Common myeloid progenitor, CD34-positive (primary cell): Measurements from ENCODE around the gene PDE4D.

ENCODE experiments used
- CTCF ChIA-PET: fragments of 350-600 bp; sonication (Branson Sonifier 250); formaldehyde crosslinking; loops from one replicate; lab custom pipeline; 2021; ENCODE audit warnings: antibody characterized with exemption; lab: Charles Lee
- POLR2A ChIA-PET: fragments of 350-600 bp; sonication (Branson Sonifier 250); formaldehyde crosslinking; loops from one replicate; lab custom pipeline; 2021; ENCODE audit warnings: antibody characterized with exemption; lab: Charles Lee
- DNase-seq, 3 donors: peaks; one replicate each; pipeline versions ENCODE4 v3.0.0 to v3.0.0-alpha.2; 2013
- H3K27ac ChIP-seq, 2 experiments: 1 replicate in 1 of 2; 2 replicates in 1 of 2; pipeline ENCODE4 v1.7.0; 2013; ENCODE audit warnings: inconsistent platforms in 2 of 2, low read length in 2 of 2, mild to moderate bottlenecking in 2 of 2, low read depth in 1 of 2, moderate library complexity in 1 of 2; ENCODE audit not compliant: severe bottlenecking in 2 of 2, insufficient read depth in 1 of 2, poor library complexity in 1 of 2
- H3K27me3 ChIP-seq, 5 experiments: replicated peaks in 2 of 5; 1 replicate in 3 of 5; 2 replicates in 2 of 5; pipeline versions ENCODE4 v1.6.1 to v1.7.0; 2013; ENCODE audit warnings: low read length in 4 of 5, mild to moderate bottlenecking in 2 of 5, moderate library complexity in 2 of 5, inconsistent platforms in 1 of 5; ENCODE audit not compliant: insufficient read depth in 5 of 5, control insufficient read depth in 4 of 5
- H3K36me3 ChIP-seq, 4 experiments: 1 replicate in 2 of 4; 2 replicates in 2 of 4; pipeline versions ENCODE4 v1.6.1 to v1.7.0; 2013; ENCODE audit warnings: low read length in 3 of 4, control low read depth in 1 of 4, mild to moderate bottlenecking in 1 of 4; ENCODE audit not compliant: control insufficient read depth in 4 of 4, insufficient read depth in 4 of 4
- H3K4me1 ChIP-seq, 4 experiments: 1 replicate in 3 of 4; 2 replicates in 1 of 4; pipeline versions ENCODE4 v1.6.1 to v1.7.1; 2013; ENCODE audit warnings: low read length in 3 of 4, mild to moderate bottlenecking in 3 of 4, control low read depth in 1 of 4, inconsistent platforms in 1 of 4, moderate library complexity in 1 of 4; ENCODE audit not compliant: control insufficient read depth in 4 of 4, insufficient read depth in 4 of 4; ENCODE audit errors: control extremely low read depth in 1 of 4
- H3K4me3 ChIP-seq, 7 experiments: 1 replicate in 4 of 7; 2 replicates in 3 of 7; pipeline versions ENCODE4 v1.5.1 to v1.7.0; 2013; ENCODE audit warnings: mild to moderate bottlenecking in 7 of 7, low read length in 6 of 7, moderate library complexity in 6 of 7, inconsistent platforms in 2 of 7, low read depth in 2 of 7, control low read depth in 1 of 7; ENCODE audit not compliant: insufficient read depth in 4 of 7, control insufficient read depth in 1 of 7; ENCODE audit errors: extremely low read depth in 1 of 7
- H3K9me3 ChIP-seq, 5 experiments: 1 replicate in 4 of 5; 2 replicates in 1 of 5; pipeline versions ENCODE4 v1.6.1 to v1.7.1; 2013; ENCODE audit warnings: low read length in 4 of 5, mild to moderate bottlenecking in 2 of 5, inconsistent platforms in 1 of 5, low read depth in 1 of 5, moderate library complexity in 1 of 5; ENCODE audit not compliant: control insufficient read depth in 4 of 5, insufficient read depth in 2 of 5; ENCODE audit errors: control extremely low read depth in 1 of 5
- WGBS: methylation state at CpG from one replicate; pipeline ENCODE4 v1.1.5; 2013; ENCODE audit not compliant: insufficient coverage; 5-methylcytosine and 5-hydroxymethylcytosine counted together

The PDE4D gene

DNA sequence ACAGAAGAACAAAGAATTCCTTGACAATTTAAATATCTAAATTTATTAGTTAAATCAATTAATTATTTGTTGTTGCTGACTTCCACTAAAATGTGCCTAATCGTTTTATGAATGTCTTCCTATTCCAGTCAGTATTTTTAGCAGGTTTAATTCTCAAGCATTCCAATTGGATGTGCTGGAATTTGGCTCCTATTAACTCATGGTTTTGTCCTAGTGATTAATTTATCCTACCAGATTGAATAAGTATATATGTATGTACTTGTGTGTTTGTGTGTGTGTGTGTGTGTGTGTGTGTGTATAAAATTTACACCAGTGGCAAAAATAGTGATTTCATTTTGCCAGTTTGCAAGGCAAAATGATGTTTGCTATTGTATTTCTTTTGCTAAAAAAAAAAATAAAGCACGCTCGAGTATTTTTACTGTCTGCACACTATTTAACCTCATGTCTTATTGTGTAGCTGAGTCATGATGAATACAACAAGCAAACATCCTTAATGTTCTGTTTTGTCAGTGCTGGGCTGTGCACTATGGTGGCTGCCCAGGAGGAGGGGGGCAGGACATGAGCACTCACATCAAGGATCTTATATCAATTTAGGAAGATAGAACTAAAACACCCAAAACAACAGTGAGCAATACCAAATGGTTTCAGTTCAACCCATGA, 375.5 kb downstream of the PDE4D start:
- POLR2A ChIA-PET: no interaction called here
- Histone ChIP-seq H3K9me3 (peaks cover 0 to 4% (median 0%) of the 10 kb centered on the region in 5 experiments), H3K27me3 (no peaks in the 10 kb centered on the region), H3K4me1 (peaks cover 0 to 7% (median 2%) of the 10 kb centered on the region in 4 experiments), H3K27ac (no peak overlapping the region), H3K4me3 (no peak overlapping the region), H3K36me3 (peaks cover 0 to 2% (median 0%) of the 10 kb centered on the region in 4 experiments)
- no peak for DNase-seq
- CTCF ChIA-PET: interaction anchor here (1.2 to 2.4 kb wide), 3 partner anchors 10 to 12 kb away, joined by 3 to 7 read pairs (median 4); no protein-coding TSS in a partner anchor
- no CpG with 5 or more reads among the region's 3 CpGs for WGBS

DNA sequence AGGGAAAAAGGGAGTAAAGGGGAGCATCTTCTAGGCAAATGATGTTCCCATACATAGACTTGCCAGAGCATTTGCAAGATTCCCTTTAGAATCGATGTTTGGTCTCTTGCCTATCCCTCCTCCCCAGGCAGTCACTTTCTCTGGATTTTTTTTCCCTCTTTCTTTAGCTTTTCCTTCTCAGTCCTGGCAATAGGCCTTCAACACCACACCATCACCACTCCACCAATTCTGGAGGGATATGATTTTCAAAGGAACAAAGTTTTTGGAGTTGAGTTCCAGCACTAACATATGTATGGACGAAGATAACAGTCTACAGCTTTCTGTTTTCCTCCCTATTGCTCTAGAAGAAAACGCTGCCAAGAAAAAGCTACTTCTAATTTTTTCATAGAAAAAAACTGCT, 377.4 kb downstream of the PDE4D start:
- H3K27me3 ChIP-seq: no peaks in the 10 kb centered on the region
- ChIA-PET POLR2A (no interaction called here), CTCF (interaction anchor here (0.6 to 2.5 kb wide), 4 partner anchors 8 to 157 kb away, joined by 3 to 7 read pairs (median 5); no protein-coding TSS in a partner anchor)
- no peak overlapping the region for H3K27ac ChIP-seq
- no peak overlapping the region for H3K4me3 ChIP-seq
- peaks cover 0 to 2% (median 0%) of the 10 kb centered on the region in 4 experiments for H3K36me3 ChIP-seq
- peaks cover 0 to 1% (median 0%) of the 10 kb centered on the region in 4 experiments for H3K4me1 ChIP-seq
- peaks cover 0 to 2% (median 0%) of the 10 kb centered on the region in 5 experiments for H3K9me3 ChIP-seq
- no peak for DNase-seq
- no CpG with 5 or more reads among the region's 3 CpGs for WGBS

DNA sequence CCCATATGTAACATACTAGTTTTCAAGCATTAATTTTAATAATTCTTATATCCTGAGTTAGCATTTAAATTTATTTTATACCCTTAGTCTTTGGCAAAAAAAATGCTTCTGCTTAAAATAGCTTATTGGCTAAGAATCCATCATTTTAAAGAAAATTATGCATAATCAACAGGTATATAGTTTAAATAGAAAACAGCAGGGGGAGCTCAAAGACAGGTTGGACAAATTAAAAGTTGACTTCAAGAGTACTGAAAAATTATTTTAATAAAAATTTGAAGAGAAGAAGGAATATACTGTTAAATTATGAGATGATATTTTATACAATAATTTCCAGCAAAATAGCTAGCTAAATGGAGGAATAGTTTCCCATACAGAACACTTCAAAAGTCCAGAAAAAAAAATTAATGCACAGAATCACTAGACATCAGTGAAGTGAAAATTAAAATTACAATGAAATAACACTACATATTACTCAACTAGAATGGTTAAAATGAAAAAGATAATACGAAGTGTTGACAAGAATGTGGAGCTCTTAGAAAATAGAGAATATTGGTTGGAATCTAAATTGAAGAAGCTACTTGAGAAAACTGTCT, 387.1 kb downstream of the PDE4D start:
- no peaks in the 10 kb centered on the region for H3K9me3 ChIP-seq
- H3K27ac ChIP-seq: no peak overlapping the region
- peak; percentile 50 to 77 (median 71) for DNase-seq
- peaks cover 0 to 10% (median 0%) of the 10 kb centered on the region in 4 experiments for H3K4me1 ChIP-seq
- no peaks in the 10 kb centered on the region for H3K36me3 ChIP-seq
- ChIA-PET POLR2A (no interaction called here), CTCF (interaction anchor here (0.6 to 7.2 kb wide), 24 partner anchors 9 to 652 kb away, joined by 3 to 139 read pairs (median 5); no protein-coding TSS in a partner anchor)
- no peak overlapping the region for H3K4me3 ChIP-seq
- no peaks in the 10 kb centered on the region for H3K27me3 ChIP-seq
- no CpG with 5 or more reads among the region's 1 CpG for WGBS

DNA sequence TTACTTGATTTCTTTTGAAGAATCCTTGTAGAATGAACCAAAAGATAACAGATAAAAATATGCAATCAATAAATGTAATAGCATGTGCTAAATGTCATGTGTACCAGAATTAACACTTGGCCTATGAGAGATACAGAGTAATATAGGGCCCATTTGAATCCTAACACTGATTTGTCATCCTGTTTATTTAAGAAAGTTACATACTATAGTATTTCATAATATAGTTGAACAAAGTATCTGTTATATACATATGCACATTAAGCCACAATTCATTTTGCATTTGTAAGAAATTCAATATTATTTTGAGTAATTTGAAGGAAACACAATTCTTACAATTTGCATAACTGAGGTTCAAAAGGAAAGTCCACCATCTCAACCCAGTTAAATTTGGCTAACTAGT, 389.5 kb downstream of the PDE4D start:
- no peak overlapping the region for H3K27ac ChIP-seq
- ChIA-PET CTCF (interaction anchor here (2.6 to 7.2 kb wide), 5 partner anchors 9 to 295 kb away, joined by 7 to 139 read pairs (median 37); no protein-coding TSS in a partner anchor), POLR2A (no interaction called here)
- H3K4me1 ChIP-seq: peaks cover 0 to 10% (median 0%) of the 10 kb centered on the region in 4 experiments
- no peaks in the 10 kb centered on the region for H3K27me3 ChIP-seq
- H3K9me3 ChIP-seq: no peaks in the 10 kb centered on the region
- H3K4me3 ChIP-seq: no peak overlapping the region
- no peak for DNase-seq
- no peaks in the 10 kb centered on the region for H3K36me3 ChIP-seq

DNA sequence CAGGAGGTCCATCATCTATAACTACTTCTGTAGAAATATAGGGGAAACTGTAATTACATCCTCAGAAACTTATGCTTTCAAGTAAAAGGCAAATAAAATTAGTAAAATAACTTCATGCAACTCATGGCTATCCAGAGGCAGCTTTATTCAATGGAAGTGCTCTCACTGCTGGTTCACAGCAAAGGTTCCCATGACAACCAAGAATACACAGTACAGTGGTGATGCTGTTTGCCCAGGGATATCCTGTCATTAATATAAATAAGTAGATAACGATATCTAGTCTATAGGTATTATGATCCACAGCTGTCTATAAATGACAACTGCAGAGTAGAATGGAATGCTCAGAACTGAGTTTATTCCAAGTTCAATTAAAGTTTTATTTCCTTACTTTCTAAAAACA, 390.3 kb downstream of the PDE4D start:
- H3K4me3 ChIP-seq: no peak overlapping the region
- H3K27ac ChIP-seq: no peak overlapping the region
- peak in 2 of 3 donors; percentile 21 to 24 for DNase-seq
- peaks cover 0 to 10% (median 0%) of the 10 kb centered on the region in 4 experiments for H3K4me1 ChIP-seq
- no peaks in the 10 kb centered on the region for H3K27me3 ChIP-seq
- H3K9me3 ChIP-seq: no peaks in the 10 kb centered on the region
- no peaks in the 10 kb centered on the region for H3K36me3 ChIP-seq
- WGBS: no CpG with 5 or more reads among the region's 1 CpG
- ChIA-PET CTCF (interaction anchor here (2.7 to 7.2 kb wide), 2 partner anchors 159 to 170 kb away, joined by 9 to 139 read pairs; no protein-coding TSS in a partner anchor), POLR2A (no interaction called here)

DNA sequence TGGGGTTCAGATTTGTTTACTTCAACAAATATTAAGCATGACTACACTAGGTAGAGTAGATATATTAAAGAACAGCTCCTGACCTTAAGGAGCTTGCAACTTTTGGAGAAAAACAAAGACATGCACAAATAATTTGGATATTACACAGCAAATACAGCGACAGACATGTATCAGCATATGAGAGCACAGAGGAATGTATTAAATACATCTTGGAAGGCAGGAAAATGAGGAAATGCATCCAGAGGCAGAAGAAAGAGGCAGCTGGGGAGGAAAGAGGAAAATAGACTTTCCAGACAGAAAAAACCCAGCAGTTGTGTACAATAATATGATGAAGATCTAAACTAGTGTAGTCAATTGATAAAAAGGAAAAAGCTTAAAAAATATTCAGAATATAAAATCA, 392.2 kb downstream of the PDE4D start:
- H3K9me3 ChIP-seq: no peaks in the 10 kb centered on the region
- CTCF ChIA-PET: interaction anchor here (1.6 to 2.7 kb wide), 2 partner anchors 159 to 172 kb away, joined by 9 read pairs; no protein-coding TSS in a partner anchor
- H3K4me1 ChIP-seq: peaks cover 0 to 10% (median 0%) of the 10 kb centered on the region in 4 experiments
- POLR2A ChIA-PET: no interaction called here
- no peaks in the 10 kb centered on the region for H3K36me3 ChIP-seq
- DNase-seq: no peak
- no peak overlapping the region for H3K4me3 ChIP-seq
- no peak overlapping the region for H3K27ac ChIP-seq
- H3K27me3 ChIP-seq: no peaks in the 10 kb centered on the region
- 100% methylated on average over 1 of the region's 1 CpG for WGBS

DNA sequence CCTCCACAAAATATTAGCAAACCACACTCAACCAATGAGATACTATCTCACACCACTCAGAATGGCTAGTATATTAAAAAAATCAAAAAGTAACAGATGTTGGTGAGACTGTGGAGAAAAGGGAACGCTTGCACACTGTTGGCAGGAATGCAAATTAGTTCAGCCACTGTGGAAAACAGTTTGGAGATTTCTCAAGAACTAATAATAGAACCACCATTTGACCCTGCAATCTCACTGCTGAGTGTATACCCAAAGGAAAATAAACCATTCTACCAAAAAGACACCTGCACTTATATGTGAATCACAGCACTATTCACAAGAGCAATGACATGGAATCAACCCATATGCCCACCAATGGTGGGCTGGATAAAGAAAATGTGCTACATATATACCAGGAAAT, 393.5 kb downstream of the PDE4D start:
- no peak for DNase-seq
- no peaks in the 10 kb centered on the region for H3K27me3 ChIP-seq
- peaks cover 0 to 6% (median 0%) of the 10 kb centered on the region in 4 experiments for H3K4me1 ChIP-seq
- WGBS: no CpG with 5 or more reads among the region's 1 CpG
- no peak overlapping the region for H3K4me3 ChIP-seq
- H3K9me3 ChIP-seq: peaks cover 0 to 2% (median 0%) of the 10 kb centered on the region in 5 experiments
- no peak overlapping the region for H3K27ac ChIP-seq
- POLR2A ChIA-PET: no interaction called here
- CTCF ChIA-PET: no interaction called here
- no peaks in the 10 kb centered on the region for H3K36me3 ChIP-seq
